ENCODE data around the gene XBP1.

DNA sequence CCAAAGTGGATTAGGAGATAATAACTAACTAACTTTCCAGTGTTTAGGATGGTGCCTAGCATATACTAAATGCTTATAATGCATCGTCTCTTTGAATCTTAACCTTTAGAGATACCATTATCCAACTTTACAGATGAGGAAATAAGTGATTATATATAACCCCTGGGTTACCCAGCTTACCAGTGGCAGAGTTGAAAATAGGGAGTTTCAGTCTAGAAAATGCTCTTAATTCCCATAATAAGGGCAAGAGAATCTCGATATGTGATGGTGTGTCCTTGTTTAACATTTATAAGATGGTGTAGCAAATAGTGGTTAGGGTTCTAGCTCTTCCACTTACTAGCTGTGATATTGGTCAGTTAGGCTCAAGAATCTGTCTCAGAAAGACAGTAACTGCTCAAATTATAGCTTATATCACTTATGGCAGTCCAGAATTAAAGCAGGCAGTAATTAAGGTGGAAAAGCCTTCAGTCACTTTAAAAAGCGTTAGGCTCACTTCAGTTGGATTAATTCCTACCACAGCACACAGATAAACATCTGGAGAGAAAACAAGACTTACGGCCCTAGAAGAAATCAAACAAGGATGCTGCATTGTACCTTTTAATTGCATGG is 6.3 kb downstream of the XBP1 start:
- TF ChIP-seq, protein P1, sequence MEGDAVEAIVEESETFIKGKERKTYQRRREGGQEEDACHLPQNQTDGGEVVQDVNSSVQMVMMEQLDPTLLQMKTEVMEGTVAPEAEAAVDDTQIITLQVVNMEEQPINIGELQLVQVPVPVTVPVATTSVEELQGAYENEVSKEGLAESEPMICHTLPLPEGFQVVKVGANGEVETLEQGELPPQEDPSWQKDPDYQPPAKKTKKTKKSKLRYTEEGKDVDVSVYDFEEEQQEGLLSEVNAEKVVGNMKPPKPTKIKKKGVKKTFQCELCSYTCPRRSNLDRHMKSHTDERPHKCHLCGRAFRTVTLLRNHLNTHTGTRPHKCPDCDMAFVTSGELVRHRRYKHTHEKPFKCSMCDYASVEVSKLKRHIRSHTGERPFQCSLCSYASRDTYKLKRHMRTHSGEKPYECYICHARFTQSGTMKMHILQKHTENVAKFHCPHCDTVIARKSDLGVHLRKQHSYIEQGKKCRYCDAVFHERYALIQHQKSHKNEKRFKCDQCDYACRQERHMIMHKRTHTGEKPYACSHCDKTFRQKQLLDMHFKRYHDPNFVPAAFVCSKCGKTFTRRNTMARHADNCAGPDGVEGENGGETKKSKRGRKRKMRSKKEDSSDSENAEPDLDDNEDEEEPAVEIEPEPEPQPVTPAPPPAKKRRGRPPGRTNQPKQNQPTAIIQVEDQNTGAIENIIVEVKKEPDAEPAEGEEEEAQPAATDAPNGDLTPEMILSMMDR (IDR thresholded peaks at IDR 0.05; ENCODE audit: low read length): no peak
- no peak for TF ChIP-seq EZH2 (IDR thresholded peaks at IDR 0.05; ENCODE audit: borderline replicate concordance, low read length)

Data from OCI-LY1 (cell line).